ENCODE data around the gene ELMO1. TPM values are rescaled to one million over a fixed set of nuclear protein-coding genes. Genes with fewer than 3 reads are reported as not detected.

The ELMO1 gene
- total and polyA plus RNA-seq, 10 of the 15 experiments (the other 5 are each of a cell fraction or from before 2014, with no cell fraction given) = 22.6 to 85.9 (median 56.6) TPM

- TF ChIP-seq HSF1 (IDR thresholded peaks at IDR 0.05; ENCODE audit: low read depth, low read length) (no peak), ETV6 (conservative IDR thresholded peaks at IDR 0.05 in 1 of 2, IDR thresholded peaks at IDR 0.05 in 1 of 2; ENCODE audit: borderline replicate concordance in 1 of 2, low read depth in 1 of 2) (no peak), SRF (IDR thresholded peaks at IDR 0.05; ENCODE audit: low read depth in 2 of 2, low read length in 2 of 2) (no peak)
Observed at GRCh38 chr7:37415629-37416028, 33.0 kb downstream of the ELMO1 start (continued).

GRCh38 chr7:37414352-37414983, 34.2 kb downstream of the ELMO1 start:
- ChIA-PET SMC1A (ENCODE audit: uncharacterized antibody, unreplicated experiment) (interaction anchor here (0.7 kb wide), 2 partner anchors 33 to 104 kb away, joined by 3 read pairs; no protein-coding TSS in a partner anchor), CTCF (no interaction called here), RAD21 (ENCODE audit: unreplicated experiment) (no interaction called here), POLR2A (no interaction called here)
- Histone ChIP-seq H3K4me3 (no peak overlapping the region), H3K36me3 (ENCODE audit: control insufficient read depth in 2 of 2, insufficient read depth in 2 of 2, low read length in 1 of 2) (no peaks in the 10 kb centered on the region), H2AFZ (ENCODE audit: control insufficient read depth, low read depth, low read length) (no peak overlapping the region), H3K9ac (ENCODE audit: control insufficient read depth, insufficient read depth, low read length) (no peak overlapping the region), H3K79me2 (ENCODE audit: control insufficient read depth, insufficient read depth, low read length) (no peaks in the 10 kb centered on the region), H3K27ac (ENCODE audit: control insufficient read depth, insufficient read depth) (no peak overlapping the region), H3K4me1 (ENCODE audit: control insufficient read depth, insufficient read depth, low read length) (peaks cover 10% of the 10 kb centered on the region), H3K27me3 (replicated peaks in 1 of 2; ENCODE audit: control insufficient read depth in 2 of 2, insufficient read depth in 2 of 2, low read length in 1 of 2) (no peaks in the 10 kb centered on the region), H4K20me1 (ENCODE audit: control insufficient read depth, insufficient read depth) (no peaks in the 10 kb centered on the region), H3K9me3 (replicated peaks; ENCODE audit: control insufficient read depth, insufficient read depth, low read length) (peaks cover 2% of the 10 kb centered on the region; the same call in 1 of the 3 replicates), H3K4me2 (ENCODE audit: control insufficient read depth, insufficient read depth) (no peak overlapping the region)
- intact Hi-C loops (cut with micrococcal nuclease; ENCODE audit: unreplicated experiment) = no loop called here
- no peak for TF ChIP-seq TAF1 (IDR thresholded peaks at IDR 0.05; ENCODE audit: borderline replicate concordance, low read depth, low read length)
- TF ChIP-seq GABPA (IDR thresholded peaks at IDR 0.05; ENCODE audit: low read depth) = no peak
- TF ChIP-seq SUPT20H (IDR thresholded peaks at IDR 0.05; ENCODE audit: borderline replicate concordance, control insufficient read depth, low read depth, low read length) = no peak
- TF ChIP-seq E2F4 (IDR thresholded peaks at IDR 0.05; ENCODE audit: low read depth, low read length) = no peak
- TF ChIP-seq MLLT1 (IDR thresholded peaks at IDR 0.05) = no peak
- TF ChIP-seq CEBPB (IDR thresholded peaks at IDR 0.05; ENCODE audit: borderline replicate concordance in 1 of 2, low read depth in 2 of 2, low read length in 2 of 2) = no peak
- no peak for TF ChIP-seq HDAC2 (IDR thresholded peaks at IDR 0.05)
- TF ChIP-seq SPI1 (IDR thresholded peaks at IDR 0.05; ENCODE audit: borderline replicate concordance, insufficient read depth, low read depth, low read length) = no peak
- TF ChIP-seq CHD4 (IDR thresholded peaks at IDR 0.05) = no peak
- ATAC-seq = no peak
- DNase-seq (ENCODE audit: low read depth, low spot score) = no peak
- in situ Hi-C loops (cut with MboI) = no loop called here
- no peak for FAIRE-seq
- WGBS (ENCODE audit: insufficient coverage, insufficient replicate concordance, low lambda C conversion rate, missing lambda C conversion rate) = 79% methylated on average over 5 of the region's 5 CpGs
- BruUV-seq (replicated peaks) = no TSS peak

All from GM12878 (cell line).